ENCODE results near the gene MRPS34.

GRCh38 chr16:1740234-1740633 lies 32.7 kb downstream of the MRPS34 start:
- TF ChIP-seq CTCF (IDR thresholded peaks at IDR 0.05 in 4 of 5, conservative IDR thresholded peaks at IDR 0.05 in 1 of 5) (no peak), POLR2A (IDR thresholded peaks at IDR 0.05) (no peak)

All from gastrocnemius medialis (tissue), 4 donors.